Cerebellar cortex (tissue), 1 donor: ENCODE results near the gene TREX2.
"Not testable (repeated sequence)": the region's sequence is repeated elsewhere in the genome, so short reads cannot be mapped to it uniquely, and the experiment has no call there.

Experiments used
- DNase-seq: peaks from one replicate; pipeline ENCODE4 v3.0.0-alpha.2; 2015; ENCODE audit warnings: low spot score

Gene TREX2

DNA sequence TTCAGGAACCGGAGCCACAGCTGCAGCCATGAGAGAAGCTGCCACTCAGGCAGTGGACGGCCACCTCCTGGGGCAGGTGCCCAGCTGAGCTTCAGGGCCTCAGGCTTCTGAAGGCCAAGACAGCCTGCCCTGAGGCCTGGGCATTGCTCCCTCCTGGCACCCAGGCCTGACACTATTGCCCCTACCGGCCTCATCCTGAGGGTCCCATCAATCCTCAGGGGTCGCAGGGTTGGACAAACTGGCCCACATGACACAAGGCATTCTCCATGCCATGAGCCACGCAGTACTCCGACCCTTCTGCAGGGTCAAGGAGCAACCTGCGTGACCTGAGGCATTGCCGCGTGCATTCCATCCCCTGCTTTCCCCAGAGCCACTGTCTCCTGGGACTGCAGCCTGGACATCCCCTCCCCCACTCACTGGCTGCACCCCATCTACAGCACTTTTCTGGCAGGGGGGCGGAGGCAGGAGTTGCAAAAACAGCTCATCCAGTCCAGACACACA lies 37.6 kb downstream of the TREX2 start:
- no peak for DNase-seq

DNA sequence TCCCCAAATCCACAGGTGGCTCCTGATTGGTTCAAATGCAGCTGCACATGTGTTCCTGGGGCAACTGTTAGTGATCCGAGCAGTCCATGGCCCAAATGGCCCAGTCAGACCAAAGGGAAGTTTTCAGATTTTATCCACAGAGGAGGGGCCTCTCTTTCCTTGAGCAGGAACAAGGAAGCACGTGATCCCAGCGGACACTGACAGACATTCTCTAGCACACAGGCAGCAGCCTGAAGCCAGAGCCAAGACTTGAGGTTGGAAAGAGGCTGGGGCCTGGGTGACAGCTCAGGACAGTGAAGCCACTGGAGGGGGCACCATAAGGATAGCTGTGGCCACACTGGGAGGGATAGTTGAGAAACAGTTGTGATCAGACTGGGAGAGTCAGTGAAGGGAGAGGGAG lies 38.1 kb downstream of the TREX2 start:
- DNase-seq: no peak

- DNase-seq: no peak
Measured at GRCh38 chrX:153406903-153407302, 39.0 kb downstream of the TREX2 start.

DNA sequence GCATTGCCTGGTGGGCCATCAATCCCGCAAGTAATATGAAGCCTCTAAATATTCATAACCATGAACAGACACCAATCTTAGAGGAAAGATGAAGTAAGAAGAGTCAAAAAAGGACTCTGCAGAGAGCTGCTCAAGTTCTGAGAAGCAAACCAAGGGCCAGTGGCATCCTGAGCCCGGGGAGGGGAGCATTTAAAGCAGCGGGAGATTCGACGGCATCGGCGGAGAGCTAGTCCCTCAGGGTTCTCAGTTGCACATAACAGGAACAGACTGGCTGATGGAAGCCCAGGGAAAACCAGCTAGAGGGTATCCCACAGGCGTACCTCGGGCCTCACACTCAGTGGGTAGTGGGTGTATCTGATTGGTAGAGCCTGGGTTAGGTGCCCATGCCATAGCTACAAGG lies 39.8 kb downstream of the TREX2 start:
- no peak for DNase-seq

DNA sequence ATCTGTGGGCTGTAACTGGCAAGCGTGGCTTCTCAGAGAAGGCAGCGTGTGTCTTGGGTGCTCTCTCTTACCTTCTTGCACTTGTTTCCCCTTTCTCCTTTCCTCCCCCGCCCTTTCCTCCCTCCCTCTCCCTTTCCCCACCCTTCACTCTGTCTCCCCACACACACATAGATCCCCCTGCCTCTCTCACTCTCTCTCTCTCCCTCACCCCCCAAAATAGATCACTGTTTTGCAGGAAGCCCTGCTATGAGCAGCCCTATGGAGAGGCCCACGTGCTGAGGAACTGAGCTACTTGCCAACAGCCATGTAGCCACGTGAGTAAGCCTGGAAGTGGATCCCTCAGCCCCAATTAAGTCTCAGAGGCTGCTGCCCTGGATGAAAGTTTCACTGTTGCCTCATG lies 40.4 kb downstream of the TREX2 start:
- no peak for DNase-seq

DNA sequence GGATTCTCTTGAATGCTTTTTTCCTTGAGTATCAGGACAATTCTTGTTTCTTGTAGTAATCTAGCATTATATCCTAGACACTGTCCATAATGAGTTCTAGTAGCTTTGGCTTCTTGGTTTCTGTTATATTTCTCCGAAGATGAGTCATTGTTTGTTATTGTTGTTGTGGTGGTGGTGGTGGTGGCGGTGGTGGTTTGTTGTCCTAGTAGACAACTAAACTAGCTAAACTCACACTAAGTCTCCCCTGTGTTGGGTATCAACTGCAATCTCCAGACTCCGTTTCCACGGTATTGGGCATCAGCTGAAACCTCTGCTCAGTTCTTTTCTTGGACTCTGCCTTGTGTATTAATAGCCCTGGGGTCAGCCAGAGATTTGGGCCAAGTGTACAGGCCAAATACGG lies 41.5 kb downstream of the TREX2 start:
- not testable (repeated sequence) for DNase-seq

- DNase-seq: no peak
Measured at GRCh38 chrX:153401133-153401764, 44.6 kb downstream of the TREX2 start, which contains the start of gene PNMA6E. TSS of gene PNMA6E (minus strand) at chrX:153401350. CDS start at chrX:153398849, 2,501 bp downstream.

DNA sequence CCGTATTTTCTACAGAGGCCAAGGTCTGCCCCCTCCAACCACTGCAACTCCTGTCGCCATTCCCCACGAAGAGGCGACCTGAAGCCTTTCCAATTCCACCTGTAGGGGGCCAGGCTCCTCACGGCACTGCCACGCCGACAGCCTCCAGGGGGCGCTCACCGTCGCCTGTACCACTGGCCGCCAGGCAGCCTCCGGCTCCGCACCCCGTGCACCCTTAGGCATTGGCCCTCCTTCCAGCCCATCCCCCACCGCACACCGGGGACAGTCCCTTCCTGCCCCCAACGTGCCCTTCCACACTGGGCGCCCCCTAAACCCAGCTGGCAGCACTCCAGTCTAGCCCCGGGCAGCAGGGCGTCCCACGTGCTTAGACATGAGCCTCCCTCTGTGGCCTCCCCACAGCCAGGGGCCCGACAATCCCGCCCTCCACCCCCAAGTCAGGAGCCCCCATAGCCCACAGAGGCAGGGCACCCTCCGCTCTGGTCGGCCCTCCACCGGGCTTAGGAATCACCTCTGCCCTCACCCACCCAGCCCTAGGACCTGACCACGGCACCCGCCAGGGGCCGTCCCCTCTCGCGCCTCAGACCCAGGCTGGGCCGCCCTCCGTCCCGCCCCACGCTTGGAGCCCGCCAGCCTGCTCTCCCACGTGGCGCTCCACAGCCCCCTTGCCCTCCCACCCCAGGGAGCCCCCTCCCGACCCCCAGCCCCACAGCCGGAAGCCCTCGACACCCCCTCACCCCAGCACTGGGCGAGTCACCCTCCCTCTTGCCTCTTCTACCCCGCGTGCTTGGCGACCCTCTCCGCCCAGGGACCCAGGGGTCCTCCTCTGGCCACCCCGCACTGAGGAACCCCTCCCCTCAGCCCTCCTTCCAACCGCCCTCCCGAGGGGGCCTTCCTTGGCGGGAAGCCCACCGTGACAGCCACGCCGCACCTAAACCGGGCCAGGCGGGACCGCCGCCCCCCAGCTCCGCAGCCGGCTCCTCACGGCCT lies 45.4 kb downstream of the TREX2 start:
- no peak for DNase-seq

DNA sequence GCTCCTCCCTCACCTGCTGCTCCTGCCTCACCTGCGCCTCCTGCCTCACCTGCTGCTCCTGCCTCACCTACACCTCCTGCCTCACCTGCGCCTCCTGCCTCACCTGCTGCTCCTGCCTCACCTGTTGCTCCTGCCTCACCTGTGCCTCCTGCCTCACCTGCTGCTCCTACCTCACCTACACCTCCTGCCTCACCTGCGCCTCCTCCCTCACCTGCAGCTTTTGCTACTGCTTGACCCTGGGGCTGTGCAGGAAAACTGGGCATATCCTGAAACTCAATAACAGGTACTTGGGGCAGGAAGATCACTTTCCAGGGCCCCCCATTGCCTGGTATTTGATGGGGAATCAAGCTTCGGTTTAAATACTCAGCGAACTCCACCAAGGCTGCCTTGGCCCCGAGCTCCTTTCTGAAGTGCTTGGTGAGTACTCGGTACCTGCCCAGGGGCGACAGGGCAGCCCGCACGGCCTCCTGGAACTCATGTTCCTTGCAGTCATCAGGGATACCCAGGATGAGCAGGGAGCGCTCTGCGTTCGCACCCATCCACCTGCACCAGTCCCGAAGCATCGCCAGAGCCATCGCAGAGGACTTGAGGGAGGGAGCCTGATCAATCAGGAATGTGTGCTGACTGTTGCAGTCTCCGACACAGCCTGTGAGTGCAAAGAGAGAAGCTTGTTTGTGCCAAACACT lies 47.4 kb downstream of the TREX2 start:
- DNase-seq: no peak

GRCh38 chrX:153397256-153397960 lies 48.4 kb downstream of the TREX2 start:
- no peak for DNase-seq

- DNase-seq: no peak
Measured at GRCh38 chrX:153396320-153397195, 49.3 kb downstream of the TREX2 start.

GRCh38 chrX:153395613-153396319 lies 50.1 kb downstream of the TREX2 start:
- DNase-seq: no peak

GRCh38 chrX:153394612-153395011 lies 51.2 kb downstream of the TREX2 start:
- DNase-seq: no peak
